ENCODE results near the gene IGFN1.
A peak's percentile ranks its signal among the peaks of the same experiment; 100 is the strongest.
"Not testable (repeated sequence)": the region's sequence is repeated elsewhere in the genome, so short reads cannot be mapped to it uniquely, and the experiment has no call there.

IGFN1 gene

GRCh38 chr1:201252944-201253371, 62.3 kb downstream of the IGFN1 start:
- TF ChIP-seq, protein P1, sequence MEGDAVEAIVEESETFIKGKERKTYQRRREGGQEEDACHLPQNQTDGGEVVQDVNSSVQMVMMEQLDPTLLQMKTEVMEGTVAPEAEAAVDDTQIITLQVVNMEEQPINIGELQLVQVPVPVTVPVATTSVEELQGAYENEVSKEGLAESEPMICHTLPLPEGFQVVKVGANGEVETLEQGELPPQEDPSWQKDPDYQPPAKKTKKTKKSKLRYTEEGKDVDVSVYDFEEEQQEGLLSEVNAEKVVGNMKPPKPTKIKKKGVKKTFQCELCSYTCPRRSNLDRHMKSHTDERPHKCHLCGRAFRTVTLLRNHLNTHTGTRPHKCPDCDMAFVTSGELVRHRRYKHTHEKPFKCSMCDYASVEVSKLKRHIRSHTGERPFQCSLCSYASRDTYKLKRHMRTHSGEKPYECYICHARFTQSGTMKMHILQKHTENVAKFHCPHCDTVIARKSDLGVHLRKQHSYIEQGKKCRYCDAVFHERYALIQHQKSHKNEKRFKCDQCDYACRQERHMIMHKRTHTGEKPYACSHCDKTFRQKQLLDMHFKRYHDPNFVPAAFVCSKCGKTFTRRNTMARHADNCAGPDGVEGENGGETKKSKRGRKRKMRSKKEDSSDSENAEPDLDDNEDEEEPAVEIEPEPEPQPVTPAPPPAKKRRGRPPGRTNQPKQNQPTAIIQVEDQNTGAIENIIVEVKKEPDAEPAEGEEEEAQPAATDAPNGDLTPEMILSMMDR (IDR thresholded peaks at IDR 0.05; ENCODE audit: insufficient read depth, low read depth, low read length, missing control alignments): no peak
- no peak overlapping the region for H3K4me3 ChIP-seq (ENCODE audit: low read length)
- no peak for DNase-seq (ENCODE audit: low read depth)

DNA sequence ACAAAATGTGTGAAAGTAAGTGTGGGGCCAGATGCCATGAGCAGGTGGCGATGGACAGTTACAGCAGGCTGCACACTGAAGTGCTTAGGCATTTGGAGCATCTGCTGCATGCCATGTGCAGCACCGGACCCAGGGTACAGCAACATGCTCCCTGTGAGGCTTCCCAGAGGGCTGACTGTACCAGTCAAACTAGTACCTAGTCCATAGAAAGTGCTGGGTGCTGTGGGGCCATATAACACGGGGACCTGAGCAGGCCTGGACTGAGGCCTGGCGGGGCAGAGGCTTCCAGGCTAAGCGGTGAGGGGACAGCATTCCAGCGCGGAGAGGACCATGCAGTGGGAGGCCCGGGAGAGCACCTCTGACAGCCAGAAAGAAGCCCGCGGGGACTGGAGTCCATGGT, 62.8 kb downstream of the IGFN1 start:
- TF ChIP-seq, protein P1 (IDR thresholded peaks at IDR 0.05; ENCODE audit: insufficient read depth, low read depth, low read length, missing control alignments): no peak
- H3K4me3 ChIP-seq (ENCODE audit: low read length): no peak overlapping the region
- no peak for DNase-seq (ENCODE audit: low read depth)

- H3K4me3 ChIP-seq (ENCODE audit: low read length): no peak overlapping the region
- DNase-seq (ENCODE audit: low read depth): no peak
- TF ChIP-seq, protein P1 (IDR thresholded peaks at IDR 0.05; ENCODE audit: insufficient read depth, low read depth, low read length, missing control alignments): no peak
Measured at GRCh38 chr1:201253906-201254624, 63.4 kb downstream of the IGFN1 start.

GRCh38 chr1:201254625-201255478, 64.2 kb downstream of the IGFN1 start:
- TF ChIP-seq, protein P1 (IDR thresholded peaks at IDR 0.05; ENCODE audit: insufficient read depth, low read depth, low read length, missing control alignments): peak; percentile 96
- peak; percentile 44 for DNase-seq (ENCODE audit: low read depth)
- no peak overlapping the region for H3K4me3 ChIP-seq (ENCODE audit: low read length)

- no peak for DNase-seq (ENCODE audit: low read depth)
- no peak overlapping the region for H3K4me3 ChIP-seq (ENCODE audit: low read length)
- TF ChIP-seq, protein P1 (IDR thresholded peaks at IDR 0.05; ENCODE audit: insufficient read depth, low read depth, low read length, missing control alignments): no peak
Measured at GRCh38 chr1:201255479-201256362, 65.1 kb downstream of the IGFN1 start.

GRCh38 chr1:201258132-201258531, 67.5 kb downstream of the IGFN1 start:
- not testable (repeated sequence) for H3K4me3 ChIP-seq (ENCODE audit: low read length); DNase-seq (ENCODE audit: low read depth)
